Right kidney (tissue), 9 donors: Measurements from ENCODE around the gene HBA1.
"Not testable (repeated sequence)": the region's sequence is repeated elsewhere in the genome, so short reads cannot be mapped to it uniquely, and the experiment has no call there.

Experiments used
- DNase-seq: peaks from one replicate; pipeline ENCODE4 v3.0.0-alpha.2; 2016
- long read RNA-seq, 8 donors: transcript quantifications; one replicate each; lab custom pipeline, GENCODE V29; 2026

The HBA1 gene
- long read RNA-seq, donor 1, transcript HBA1-201 (3 exons, 577 nt) = major isoform, 266 of 316 reads
- long read RNA-seq, donor 1, transcript HBA1-204 (2 exons, 410 nt) = minor isoform, 8 of 316 reads
- long read RNA-seq, donor 1, transcript HBA1-203 (2 exons, 674 nt) = minor isoform, 27 of 316 reads
- long read RNA-seq, donor 1, partial matches to known transcripts = 15 of 316 reads
- long read RNA-seq, donor 1, other reads (novel, unspliced or antisense) = 0 of 316 reads
- long read RNA-seq, donor 2, transcript HBA1-201 (3 exons, 577 nt) = major isoform, 246 of 317 reads
- long read RNA-seq, donor 2, transcript HBA1-204 (2 exons, 410 nt) = minor isoform, 23 of 317 reads
- long read RNA-seq, donor 2, transcript HBA1-203 (2 exons, 674 nt) = minor isoform, 32 of 317 reads
- long read RNA-seq, donor 2, partial matches to known transcripts = 16 of 317 reads
- long read RNA-seq, donor 2, other reads (novel, unspliced or antisense) = 0 of 317 reads
- long read RNA-seq, donor 3, transcript HBA1-201 (3 exons, 577 nt) = major isoform, 186 of 207 reads
- long read RNA-seq, donor 3, transcript HBA1-203 (2 exons, 674 nt) = minor isoform, 18 of 207 reads
- long read RNA-seq, donor 3, partial matches to known transcripts = 0 of 207 reads
- long read RNA-seq, donor 3, other reads (novel, unspliced or antisense) = 0 of 207 reads
- long read RNA-seq, donor 4, transcript HBA1-201 (3 exons, 577 nt) = major isoform, 604 of 696 reads
- long read RNA-seq, donor 4, transcript HBA1-203 (2 exons, 674 nt) = minor isoform, 49 of 696 reads
- long read RNA-seq, donor 4, transcript HBA1-204 (2 exons, 410 nt) = minor isoform, 12 of 696 reads
- long read RNA-seq, donor 4, partial matches to known transcripts = 26 of 696 reads
- long read RNA-seq, donor 4, other reads (novel, unspliced or antisense) = 5 of 696 reads
- long read RNA-seq, donor 5, transcript HBA1-203 (2 exons, 674 nt) = minor isoform, 23 of 486 reads
- long read RNA-seq, donor 5, transcript HBA1-201 (3 exons, 577 nt) = major isoform, 448 of 486 reads
- long read RNA-seq, donor 5, transcript HBA1-204 (2 exons, 410 nt) = minor isoform, 13 of 486 reads
- long read RNA-seq, donor 5, partial matches to known transcripts = 0 of 486 reads
- long read RNA-seq, donor 5, other reads (novel, unspliced or antisense) = 0 of 486 reads
- long read RNA-seq, donor 6, transcript HBA1-203 (2 exons, 674 nt) = minor isoform, 60 of 509 reads
- long read RNA-seq, donor 6, transcript HBA1-204 (2 exons, 410 nt) = minor isoform, 19 of 509 reads
- long read RNA-seq, donor 6, transcript HBA1-201 (3 exons, 577 nt) = major isoform, 429 of 509 reads
- long read RNA-seq, donor 6, partial matches to known transcripts = 0 of 509 reads
- long read RNA-seq, donor 6, other reads (novel, unspliced or antisense) = 0 of 509 reads
- long read RNA-seq, donor 7 = 0 reads
- long read RNA-seq, donor 8, transcript HBA1-201 (3 exons, 577 nt) = major isoform, 423 of 476 reads
- long read RNA-seq, donor 8, transcript HBA1-203 (2 exons, 674 nt) = minor isoform, 33 of 476 reads
- long read RNA-seq, donor 8, transcript HBA1-204 (2 exons, 410 nt) = minor isoform, 18 of 476 reads
- long read RNA-seq, donor 8, partial matches to known transcripts = 0 of 476 reads
- long read RNA-seq, donor 8, other reads (novel, unspliced or antisense) = 0 of 476 reads

DNA sequence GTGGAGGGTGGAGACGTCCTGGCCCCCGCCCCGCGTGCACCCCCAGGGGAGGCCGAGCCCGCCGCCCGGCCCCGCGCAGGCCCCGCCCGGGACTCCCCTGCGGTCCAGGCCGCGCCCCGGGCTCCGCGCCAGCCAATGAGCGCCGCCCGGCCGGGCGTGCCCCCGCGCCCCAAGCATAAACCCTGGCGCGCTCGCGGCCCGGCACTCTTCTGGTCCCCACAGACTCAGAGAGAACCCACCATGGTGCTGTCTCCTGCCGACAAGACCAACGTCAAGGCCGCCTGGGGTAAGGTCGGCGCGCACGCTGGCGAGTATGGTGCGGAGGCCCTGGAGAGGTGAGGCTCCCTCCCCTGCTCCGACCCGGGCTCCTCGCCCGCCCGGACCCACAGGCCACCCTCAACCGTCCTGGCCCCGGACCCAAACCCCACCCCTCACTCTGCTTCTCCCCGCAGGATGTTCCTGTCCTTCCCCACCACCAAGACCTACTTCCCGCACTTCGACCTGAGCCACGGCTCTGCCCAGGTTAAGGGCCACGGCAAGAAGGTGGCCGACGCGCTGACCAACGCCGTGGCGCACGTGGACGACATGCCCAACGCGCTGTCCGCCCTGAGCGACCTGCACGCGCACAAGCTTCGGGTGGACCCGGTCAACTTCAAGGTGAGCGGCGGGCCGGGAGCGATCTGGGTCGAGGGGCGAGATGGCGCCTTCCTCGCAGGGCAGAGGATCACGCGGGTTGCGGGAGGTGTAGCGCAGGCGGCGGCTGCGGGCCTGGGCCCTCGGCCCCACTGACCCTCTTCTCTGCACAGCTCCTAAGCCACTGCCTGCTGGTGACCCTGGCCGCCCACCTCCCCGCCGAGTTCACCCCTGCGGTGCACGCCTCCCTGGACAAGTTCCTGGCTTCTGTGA, at the start of gene HBA1:
HBA1 (plus strand) TSS at position 204 of the 906 bp plus-strand sequence; CDS start at position 241, 37 bp downstream.
- not testable (repeated sequence) for DNase-seq

DNA sequence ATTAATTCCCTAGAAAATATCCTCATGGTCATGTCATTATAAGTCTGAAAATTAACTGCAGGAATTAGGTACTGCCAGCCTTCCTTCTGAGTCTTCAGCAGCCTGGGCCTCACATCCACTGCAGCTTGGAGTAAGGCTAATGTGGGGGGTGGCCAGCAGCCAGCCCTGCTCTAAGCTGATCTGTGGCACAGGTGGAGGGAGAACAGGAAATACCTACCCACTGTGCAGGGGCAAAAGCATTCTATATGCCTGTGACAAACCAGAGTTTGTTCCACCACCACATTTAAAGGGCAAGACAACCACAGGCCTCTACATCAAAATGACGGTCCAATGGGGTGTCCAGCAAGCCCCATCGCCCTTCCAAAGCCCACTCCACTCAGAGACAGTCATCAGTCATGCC, 47.4 kb upstream of the HBA1 start:
- DNase-seq = no peak

DNA sequence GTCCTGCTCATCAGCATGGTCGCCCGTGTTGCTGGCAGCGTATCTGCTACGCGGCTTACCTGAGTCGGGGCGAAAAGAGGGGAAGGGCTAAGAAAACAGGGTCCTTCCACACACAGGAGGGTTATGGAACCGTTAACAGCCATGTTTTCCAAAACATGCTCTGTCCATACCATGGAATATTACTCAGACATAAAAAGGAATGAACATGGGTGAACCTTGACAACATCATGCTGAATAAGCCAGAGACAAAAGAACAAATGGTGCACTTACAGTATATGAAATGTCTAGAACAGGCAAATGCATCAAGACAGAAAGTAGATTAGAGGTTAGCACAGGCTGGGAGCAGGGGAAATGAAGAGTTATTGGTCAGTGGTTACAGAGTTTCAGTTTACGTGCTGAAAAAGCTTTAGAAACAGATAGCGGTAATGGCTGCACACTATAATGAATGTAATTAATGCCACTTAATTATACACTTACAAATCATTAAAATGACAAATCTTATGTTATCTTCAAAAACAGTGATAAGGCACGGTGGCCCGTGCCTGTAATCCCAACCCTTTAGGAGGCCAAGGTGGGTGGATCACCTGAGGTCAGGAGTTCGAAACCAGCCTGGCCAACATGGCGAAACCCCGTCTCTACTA, 45.8 kb upstream of the HBA1 start:
- DNase-seq = no peak

DNA sequence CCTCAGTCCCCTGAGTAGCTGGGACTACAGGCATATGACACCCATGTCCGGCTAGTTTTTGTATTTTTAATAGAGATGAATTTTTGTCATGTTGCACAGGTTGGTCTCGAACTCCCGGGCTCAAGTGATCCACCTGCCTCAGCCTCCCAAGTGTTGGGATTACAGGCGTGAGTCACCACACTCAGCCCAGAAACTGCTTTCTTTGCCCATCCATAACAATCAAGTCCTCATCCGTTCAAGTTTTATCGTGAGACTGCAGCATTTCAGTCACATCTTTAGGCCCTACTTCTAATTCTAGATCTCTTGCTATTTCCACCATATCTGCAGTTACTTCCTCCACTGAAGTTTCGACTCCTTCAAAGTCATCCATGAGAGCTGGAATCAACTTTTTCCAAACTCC, 44.4 kb upstream of the HBA1 start:
- no peak for DNase-seq

DNA sequence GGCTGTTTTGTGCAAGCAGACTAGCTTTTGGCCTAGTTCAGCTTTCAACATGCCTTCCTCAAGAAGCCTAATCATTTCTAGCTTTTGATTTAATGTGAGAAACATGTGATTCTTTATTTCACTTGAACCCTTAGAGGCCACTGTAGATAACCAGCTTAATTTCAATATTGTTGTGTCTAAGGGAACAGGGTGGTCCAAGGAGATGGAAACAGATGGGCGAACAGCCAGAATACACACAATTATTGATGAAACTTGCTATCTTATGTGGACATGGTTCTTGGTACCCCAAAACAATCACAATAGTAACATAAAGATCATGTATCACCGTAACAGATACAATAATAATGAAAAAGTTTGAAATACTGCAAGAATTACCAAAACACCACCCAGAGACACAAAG, 42.8 kb upstream of the HBA1 start:
- no peak for DNase-seq

DNA sequence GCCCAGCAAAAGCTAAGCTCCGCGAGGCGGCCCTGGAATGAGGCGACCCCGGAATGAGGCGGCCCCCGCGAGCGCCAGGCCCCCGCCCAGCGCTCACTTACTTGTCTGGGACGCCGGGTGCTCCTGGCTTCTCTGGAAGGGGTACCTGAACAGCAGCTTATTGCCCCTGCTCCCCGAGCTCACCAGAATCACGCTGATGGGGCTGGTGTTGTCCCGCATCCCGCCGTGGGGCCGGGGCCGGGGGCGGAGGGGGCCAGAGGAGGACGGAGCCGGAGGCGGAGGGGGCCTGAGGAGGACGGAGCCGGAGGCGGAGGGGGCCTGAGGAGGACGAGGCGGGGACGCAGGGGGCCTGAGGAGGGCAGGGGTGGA, 38.4 kb upstream of the HBA1 start:
- peak; percentile 61 for DNase-seq

DNA sequence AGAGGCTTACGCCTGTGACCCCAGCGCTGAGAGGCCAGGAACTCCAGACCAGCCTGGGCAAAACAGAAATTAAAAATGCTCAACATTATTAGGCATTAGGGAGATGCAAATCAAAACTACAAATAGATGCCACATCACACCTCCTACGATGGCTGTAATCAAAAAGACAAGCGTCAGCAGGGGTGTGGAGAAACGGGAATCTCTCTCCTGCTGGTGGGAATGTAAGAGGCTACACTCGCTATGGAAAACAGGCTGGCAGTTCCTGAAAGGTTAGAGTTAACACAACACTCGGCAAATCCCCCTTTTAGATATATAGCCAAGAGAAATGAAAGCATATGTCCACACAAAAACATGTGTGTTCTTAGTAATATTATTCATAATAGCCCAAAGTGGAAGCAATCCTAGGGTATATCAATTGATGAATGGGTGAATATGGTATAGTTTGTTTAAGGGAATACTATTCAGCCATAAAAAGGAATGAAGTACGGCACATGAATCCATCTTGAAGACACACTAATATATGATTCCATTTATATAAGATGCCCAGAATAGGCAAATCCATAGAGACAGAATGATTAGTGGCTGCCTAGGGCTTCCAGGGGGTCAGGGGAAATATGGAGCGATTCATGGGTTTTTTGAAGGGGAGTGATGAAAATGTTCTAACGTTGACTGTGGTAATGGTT, 36.2 kb upstream of the HBA1 start:
- no peak for DNase-seq

DNA sequence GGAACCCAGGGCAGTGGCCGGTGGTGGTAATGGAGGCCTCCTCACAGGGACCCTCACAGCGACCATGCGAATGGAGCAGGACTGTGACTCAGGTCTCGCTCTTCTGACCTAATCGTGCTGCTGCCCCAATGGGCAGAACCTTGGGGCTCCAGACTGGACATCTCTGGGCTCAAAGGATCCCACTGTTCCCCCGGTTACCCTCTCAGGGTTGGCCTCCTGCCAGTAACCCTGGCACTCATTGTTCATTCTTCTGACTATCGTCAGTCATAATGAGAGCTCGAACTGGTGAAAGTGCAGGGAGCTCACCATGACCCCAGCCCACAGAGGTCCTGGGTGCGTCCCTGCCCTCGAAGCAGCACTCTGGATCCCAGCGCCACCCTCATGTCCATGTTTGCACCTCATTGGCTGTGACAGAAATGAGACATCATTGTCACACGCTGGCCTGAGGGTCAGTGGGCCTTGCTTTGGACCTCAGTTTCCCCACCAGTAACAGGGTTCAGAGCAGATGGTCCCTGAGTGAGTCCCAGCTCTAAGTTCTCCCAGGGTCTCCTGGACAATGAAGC, 34.0 kb upstream of the HBA1 start:
- DNase-seq = no peak

DNA sequence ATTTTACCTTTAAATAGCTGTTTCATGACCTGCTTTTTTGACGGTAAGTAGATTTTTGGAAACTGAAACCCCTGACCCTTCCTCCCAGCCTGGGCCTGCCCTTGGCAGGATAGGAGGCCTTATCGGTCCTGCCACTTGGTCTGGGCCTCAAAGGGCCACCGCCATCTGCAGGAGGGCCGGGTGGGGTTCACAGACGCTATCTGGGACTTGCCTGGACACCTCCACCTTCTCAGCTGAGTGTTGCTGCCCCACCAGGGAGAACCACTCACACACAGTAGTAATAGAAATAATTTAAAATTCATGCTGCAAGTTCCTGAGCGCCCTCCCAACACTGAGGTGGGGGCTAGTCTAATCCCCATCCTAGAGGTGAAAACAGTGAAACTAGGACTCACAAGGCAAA, 33.4 kb upstream of the HBA1 start:
- no peak for DNase-seq

DNA sequence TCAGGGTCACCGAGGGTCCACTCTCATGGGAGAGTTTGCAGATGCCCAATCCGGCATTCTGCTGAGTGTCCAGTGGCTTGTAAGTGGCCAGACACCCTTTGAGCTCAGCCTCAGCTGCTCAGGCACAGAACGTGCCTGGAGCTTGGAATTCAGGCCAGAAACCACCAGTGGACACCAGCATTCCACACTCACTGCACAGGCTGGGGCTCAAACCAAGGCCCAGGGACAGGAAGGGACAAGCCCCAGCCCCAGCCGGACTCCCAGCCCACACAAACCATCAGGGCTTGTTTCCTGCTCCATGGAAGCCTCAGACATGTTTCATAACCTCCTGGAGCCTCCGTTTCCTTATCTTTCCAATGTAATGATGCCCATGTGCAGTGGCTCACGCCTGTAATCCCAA, 33.0 kb upstream of the HBA1 start:
- no peak for DNase-seq

DNA sequence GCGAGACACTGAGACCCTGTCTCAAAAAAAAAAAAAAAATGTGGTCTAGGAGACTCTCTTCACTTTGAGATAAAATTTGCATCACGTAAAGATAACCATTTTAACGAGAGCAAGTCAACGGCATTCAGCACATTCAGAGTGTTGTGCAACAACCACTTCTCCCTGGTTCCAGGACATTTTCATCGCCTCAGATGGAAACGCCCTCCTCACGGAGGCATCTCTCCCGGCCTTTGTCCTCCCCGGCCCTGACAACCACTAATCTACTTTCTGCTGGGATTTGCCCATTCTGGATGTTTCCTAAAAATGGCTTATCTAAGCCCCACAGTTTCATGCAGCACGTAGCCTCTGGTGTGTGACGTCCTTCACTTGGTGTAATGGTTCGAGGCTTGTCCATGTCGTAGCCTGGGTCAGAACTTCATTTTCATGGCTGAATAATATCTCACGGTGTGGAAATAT, 31.7 kb upstream of the HBA1 start:
- no peak for DNase-seq

DNA sequence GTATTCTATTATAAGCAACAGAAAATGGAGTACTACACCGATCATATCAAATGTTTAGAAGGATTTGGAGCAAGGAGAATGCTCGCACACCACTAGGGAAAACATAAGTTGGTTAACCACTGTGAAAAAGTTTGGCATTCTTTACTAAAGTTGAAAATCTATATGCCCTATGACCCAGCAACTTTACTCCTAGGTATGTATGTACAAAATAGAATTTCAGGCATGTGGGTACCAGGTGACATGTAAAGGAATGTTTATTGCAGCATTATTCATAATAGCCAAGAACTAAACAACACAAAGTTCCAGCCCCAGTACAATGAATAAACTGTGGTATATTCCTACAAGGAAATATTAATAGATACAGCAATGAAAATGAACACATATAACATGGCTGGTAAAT, 29.8 kb upstream of the HBA1 start:
- no peak for DNase-seq

DNA sequence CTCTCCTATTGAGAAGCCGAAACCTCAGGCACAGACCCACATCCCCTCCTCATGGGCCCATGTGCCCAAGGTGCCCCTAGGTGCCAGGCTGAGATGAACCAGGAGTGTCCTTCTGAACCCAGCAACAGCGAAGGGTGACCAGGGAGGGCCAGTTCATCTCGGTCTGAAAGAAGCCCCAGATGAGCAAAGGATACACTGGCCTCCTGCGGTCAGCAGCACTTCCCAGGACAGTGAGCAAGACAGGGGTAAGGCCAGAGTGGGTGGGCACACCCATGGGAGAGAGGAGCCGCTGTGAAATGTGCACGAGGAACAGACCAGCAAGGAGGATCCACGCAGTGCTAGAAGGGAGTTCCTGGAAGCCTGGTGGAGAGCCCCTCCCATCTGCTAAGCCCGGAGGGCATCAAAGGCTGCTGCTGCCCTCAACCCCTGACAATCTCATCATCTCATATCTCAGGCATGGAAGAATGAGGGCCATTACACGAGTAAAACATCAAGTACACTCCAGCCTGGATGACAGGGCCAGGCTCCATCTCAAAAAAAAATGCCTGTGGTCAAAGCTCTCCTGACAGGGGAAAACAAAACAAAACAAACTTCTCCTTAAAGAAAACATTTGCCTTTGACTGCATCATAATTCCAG, 27.3 kb upstream of the HBA1 start:
- no peak for DNase-seq

DNA sequence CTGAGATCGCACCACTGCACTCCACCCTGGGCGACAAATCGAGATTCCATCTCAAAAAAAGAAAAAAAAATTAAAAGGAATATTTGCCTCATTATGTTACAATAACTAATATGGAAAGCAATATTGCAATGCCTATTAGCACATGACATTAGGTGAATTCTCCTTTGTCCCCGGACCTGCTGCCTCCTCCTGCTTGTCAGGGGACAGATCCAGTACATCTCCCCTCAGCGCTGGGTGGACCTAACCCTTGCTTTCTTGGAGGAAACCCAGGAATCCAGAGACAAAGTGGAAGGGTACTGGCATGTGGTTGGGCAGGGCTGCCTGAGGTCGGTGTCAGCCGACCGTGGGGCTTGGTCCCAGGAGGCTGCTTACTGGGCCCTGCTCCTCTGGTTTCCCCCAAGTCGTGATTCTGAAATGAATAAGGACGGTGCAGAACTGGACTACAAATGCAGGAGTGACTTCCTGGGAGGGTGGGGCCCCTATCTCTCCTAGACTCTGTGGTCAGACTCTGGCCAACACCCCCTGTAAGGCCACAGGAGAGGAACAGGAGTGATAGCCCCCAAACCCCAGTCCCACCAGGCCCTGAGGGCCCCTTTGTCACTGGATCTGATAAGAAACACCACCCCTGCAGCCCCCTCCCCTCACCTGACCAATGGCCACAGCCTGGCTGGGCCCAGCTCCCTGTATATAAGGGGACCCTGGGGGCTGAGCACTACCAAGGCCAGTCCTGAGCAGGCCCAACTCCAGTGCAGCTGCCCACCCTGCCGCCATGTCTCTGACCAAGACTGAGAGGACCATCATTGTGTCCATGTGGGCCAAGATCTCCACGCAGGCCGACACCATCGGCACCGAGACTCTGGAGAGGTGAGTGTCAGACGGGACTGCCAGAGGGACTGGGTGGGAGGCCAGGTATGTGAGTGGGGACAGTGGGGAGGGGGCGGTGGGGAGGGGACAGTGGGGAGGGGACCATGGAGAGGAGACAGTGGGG, 24.0 kb upstream of the HBA1 start, which contains the start of gene HBZ:
HBZ (plus strand) TSS at position 504 of the 988 bp plus-strand sequence; CDS start at position 770, 266 bp downstream.
- no peak for DNase-seq

DNA sequence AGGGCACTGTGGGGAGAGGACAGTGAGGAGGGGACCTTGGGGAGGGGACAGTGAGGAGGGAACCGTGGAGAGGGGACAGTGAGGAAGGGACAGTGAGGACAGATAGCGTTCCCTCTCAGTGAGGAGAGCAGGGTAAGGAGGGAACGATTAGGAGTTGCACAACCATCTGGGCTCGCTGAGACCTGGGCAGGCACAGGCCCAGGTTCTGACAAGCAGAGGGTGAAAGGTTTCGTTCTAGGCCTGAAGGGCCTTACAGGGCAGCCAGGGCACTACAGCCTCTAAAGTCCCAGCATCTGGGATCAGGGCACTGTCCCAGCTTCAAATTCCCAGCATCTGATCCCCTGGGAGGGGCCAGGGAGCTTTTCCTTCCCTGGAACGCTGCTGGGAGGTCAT, 23.4 kb upstream of the HBA1 start:
- DNase-seq = not testable (repeated sequence)

DNA sequence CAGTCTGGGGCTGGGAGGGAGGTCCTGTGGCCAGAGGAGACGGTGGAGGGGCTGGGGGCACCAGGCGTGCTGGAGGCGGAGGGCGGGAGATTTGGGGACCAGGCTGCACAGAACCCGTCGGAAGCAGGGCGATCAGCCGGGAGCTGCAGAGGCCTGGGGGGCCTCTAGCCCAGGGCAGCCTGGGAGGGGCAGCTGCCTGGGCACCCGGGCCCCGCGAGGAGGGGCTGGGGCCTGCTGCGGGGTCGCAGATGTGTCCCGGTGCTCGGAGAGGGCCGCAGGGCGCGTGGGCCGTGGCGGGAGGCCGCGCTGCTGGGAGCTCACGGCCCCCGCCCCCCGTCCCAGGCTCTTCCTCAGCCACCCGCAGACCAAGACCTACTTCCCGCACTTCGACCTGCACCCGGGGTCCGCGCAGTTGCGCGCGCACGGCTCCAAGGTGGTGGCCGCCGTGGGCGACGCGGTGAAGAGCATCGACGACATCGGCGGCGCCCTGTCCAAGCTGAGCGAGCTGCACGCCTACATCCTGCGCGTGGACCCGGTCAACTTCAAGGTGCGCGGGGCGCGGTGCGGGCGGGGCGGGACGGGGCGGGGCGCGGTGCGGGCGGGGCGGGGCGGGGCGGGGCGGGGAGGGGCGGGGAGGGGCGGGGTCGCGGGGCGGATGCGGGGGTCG, 22.8 kb upstream of the HBA1 start:
- not testable (repeated sequence) for DNase-seq
